ENCODE data around the gene SPATA6.
"Not testable (repeated sequence)": the region's sequence is repeated elsewhere in the genome, so short reads cannot be mapped to it uniquely, and the experiment has no call there.

SPATA6 gene

DNA sequence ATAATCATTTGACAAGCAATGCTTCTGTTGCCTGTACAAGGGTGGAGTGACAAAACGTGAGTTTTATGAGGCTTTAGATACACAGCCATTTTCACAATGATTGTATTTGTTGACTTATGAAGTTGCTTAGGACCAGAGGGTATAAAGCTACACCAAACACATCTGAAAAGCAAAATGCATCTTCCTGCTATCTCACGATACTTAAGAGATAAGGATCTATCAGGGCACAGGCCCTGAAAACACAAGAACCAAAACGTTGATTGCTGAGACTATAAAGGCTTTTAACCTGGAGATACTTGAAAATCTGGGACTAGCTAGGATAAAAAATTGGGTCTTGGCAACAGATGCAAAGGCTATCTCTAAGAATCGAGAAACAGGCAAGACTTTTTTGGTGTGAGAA lies 133.7 kb downstream of the SPATA6 start:
- H3K4me3 ChIP-seq (ENCODE audit: low read length): no peak overlapping the region
- TF ChIP-seq ZNF274 (IDR thresholded peaks at IDR 0.05; ENCODE audit: low read depth, low read length): no peak

DNA sequence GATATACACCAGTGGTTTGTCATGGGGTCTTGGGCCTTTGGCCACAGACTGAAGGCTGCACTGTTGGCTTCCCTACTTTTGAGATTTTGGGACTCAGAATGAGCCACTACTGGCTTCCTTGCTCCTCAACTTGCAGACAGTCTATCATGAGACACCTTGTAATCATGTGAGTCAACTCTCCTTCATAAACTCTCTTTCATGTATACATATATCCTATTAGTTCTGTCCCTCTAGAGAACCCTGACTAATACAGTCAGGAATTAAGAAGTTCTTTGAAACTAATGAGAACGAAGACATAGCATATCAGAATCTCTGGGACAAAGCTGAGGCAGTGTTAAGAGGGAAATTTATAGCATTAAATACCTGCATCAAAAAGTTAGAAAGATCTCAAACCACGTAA lies 138.7 kb downstream of the SPATA6 start:
- TF ChIP-seq ZNF274 (IDR thresholded peaks at IDR 0.05; ENCODE audit: low read depth, low read length): no peak
- H3K4me3 ChIP-seq (ENCODE audit: low read length): no peak overlapping the region

DNA sequence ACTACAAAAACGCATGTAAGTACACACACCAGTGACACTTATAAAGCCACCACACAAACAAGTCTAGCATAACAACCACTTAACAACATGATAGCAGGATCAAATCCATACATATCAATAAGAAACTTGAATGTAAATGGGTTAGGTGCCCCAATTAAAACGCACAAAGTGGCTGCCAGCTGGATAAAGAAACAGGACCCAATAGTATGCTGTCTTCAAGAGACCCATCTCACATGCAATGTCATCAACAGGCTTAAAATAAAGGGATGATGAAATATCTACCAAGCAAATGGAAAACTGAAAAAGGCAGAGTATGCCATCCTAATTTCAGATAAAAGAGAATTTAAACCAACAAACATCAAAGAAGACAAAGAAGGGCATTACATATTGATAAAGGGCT lies 139.9 kb downstream of the SPATA6 start:
- TF ChIP-seq ZNF274 (IDR thresholded peaks at IDR 0.05; ENCODE audit: low read depth, low read length): no peak
- H3K4me3 ChIP-seq (ENCODE audit: low read length): no peak overlapping the region

DNA sequence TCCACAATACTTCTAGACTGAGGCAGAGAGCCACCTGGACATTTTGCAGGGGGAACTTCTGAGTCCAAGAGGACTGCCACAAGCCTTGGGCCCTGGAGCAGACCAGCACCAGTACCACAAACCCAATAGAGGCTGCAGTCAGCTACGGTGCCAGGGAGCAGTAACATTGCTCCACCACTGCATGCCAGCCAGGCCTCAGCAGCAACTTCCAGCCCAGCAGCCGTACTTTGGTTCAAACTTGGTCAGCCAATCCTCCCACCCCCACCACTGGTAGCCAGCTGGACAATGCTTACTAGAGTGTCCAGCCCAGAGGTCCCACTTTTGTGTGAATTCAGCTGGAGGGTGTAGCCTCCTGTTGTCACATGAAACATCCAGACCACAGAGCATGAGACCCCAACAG lies 142.1 kb downstream of the SPATA6 start:
- no peak overlapping the region for H3K4me3 ChIP-seq (ENCODE audit: low read length)
- TF ChIP-seq ZNF274 (IDR thresholded peaks at IDR 0.05; ENCODE audit: low read depth, low read length): no peak

DNA sequence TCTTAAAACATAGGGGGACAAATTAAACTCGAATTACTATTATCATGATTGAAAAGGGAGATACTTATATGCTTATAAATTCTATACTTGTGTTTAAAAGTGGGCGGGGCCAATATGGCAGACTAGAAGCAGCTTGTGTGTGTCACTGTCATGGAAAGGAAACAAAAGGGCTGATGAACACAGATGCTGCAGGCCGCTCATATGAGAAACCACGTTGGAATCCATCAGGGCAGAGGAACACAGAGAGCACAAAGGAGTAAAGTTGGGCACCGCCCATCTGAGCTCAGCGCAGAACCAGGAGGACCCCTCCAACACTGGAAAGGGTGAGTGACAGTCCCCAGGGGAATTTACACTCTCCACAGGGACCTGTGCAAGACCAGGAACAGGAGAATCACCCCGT lies 142.5 kb downstream of the SPATA6 start:
- no peak overlapping the region for H3K4me3 ChIP-seq (ENCODE audit: low read length)
- no peak for TF ChIP-seq ZNF274 (IDR thresholded peaks at IDR 0.05; ENCODE audit: low read depth, low read length)

DNA sequence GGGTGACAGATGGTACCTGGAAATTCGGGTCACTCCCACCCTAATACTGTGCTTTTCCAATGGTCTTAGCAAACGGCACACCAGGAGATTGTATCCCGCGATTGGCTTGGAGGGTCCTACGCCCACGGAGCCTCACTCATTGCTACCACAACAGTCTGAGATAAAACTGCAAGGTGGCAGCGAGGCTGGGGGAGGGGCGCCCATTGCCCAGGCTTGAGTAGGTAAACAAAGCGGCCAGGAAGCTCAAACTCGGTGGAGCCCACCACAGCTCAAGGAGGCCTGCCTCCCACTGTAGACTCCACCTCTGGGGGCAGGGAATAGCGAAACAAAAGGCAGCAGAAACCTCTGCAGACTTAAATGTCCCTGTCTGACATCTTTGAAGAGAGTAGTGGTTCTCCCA lies 160.2 kb downstream of the SPATA6 start:
- H3K4me3 ChIP-seq (ENCODE audit: low read length): not testable (repeated sequence)

DNA sequence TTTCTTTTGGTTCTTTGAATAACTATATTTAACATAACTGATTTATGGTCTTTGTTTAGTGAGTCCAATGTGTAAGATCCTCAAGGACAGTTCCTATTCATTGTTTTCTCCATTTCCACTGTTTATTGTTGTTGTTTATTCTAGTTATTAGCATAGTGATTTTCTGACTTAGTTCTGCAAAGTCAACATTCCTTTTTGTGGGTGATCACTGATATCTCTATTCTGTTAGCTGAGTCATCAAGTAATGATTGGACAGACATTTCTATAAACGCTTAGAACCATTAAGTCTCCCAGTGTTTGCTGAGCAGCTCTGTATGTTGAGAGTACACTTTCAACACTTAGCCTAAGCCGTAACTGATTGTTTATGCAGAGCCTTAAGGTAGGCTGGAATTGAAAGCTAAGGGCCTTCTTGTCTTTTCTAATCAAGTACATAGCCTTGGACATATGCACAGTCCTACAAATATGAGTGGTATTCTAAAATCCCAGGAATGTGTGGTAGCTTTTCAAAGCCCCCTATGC lies 162.4 kb downstream of the SPATA6 start:
- H3K4me3 ChIP-seq (ENCODE audit: low read length): no peak overlapping the region
- no peak for TF ChIP-seq ZNF274 (IDR thresholded peaks at IDR 0.05; ENCODE audit: low read depth, low read length)

DNA sequence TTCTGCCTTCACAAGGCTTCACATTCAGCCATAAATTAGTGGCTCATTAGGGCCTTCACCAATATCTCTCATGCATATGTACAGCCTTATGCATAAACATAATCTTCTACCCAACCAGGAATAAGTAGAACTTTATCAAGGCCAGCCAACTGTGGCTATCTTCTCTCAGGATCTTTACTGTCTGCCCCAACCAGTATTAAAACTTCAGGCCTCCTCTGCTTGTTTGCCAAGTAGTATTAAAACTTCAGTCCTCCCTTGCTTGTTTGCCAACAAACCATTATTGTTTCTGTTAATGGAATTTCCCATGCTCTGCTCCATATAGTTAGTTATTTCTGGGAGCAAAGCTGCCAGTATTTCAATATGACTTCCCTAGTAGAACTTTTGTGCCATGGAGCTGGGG lies 169.4 kb downstream of the SPATA6 start:
- TF ChIP-seq ZNF274 (IDR thresholded peaks at IDR 0.05; ENCODE audit: low read depth, low read length): no peak
- H3K4me3 ChIP-seq (ENCODE audit: low read length): no peak overlapping the region

DNA sequence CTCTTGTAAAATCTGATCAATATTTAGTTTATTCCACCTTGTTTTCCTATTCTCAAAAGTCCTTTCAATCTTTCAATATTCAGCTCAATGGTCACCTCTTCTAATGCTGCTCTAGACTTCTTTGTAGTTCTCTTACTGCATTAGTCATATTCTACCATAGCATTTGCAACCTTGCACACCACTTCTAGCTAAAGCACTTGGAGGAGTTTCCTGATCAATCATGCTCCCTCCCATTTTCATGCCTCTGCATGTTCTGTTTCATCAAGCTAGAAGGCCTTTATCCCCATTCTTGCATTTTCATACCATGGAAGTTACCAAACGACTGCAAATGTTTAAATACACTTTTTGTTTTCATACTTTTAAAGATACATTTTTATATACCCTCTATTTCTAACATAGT lies 177.3 kb downstream of the SPATA6 start:
- TF ChIP-seq ZNF274 (IDR thresholded peaks at IDR 0.05; ENCODE audit: low read depth, low read length): no peak
- no peak overlapping the region for H3K4me3 ChIP-seq (ENCODE audit: low read length)

DNA sequence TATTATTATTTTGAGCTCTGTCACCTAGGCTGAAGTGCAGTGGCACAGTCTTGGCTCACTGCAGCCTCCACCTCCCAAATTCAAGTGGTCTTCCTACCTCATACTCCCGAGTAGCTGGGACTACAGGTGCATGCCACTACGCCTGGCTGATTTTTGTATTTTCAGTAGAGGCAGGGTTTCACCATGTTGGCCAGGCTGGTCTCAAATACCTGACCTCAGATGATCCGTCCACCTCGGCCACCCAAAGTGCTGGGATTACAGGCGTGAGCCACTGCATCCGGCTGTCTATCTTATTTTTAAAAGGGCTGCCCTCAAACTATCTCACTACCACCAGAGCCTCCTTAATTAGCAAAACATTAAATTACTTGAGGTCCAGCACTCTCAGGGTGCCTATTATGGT lies 177.9 kb downstream of the SPATA6 start:
- H3K4me3 ChIP-seq (ENCODE audit: low read length): not testable (repeated sequence)

DNA sequence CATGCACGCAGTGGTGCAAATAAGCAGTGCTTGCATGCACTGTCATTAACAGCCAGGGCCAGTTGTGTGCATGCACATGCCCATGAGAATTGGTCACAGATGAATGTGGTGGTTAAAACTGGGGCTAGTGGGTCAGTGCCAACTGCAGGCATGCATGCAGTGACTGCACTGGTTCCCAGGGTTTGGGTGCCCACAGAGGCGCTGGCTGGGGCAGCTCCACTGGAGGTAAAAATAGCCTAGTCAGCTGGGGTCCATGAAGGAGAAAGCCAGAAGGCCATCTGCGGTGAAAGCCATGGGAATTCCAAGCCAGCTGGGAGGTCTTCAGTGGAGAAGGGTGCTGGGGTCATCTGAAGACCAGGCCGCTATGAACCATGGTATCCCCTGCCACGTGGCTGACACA lies 179.3 kb downstream of the SPATA6 start:
- TF ChIP-seq ZNF274 (IDR thresholded peaks at IDR 0.05; ENCODE audit: low read depth, low read length): no peak
- no peak overlapping the region for H3K4me3 ChIP-seq (ENCODE audit: low read length)

DNA sequence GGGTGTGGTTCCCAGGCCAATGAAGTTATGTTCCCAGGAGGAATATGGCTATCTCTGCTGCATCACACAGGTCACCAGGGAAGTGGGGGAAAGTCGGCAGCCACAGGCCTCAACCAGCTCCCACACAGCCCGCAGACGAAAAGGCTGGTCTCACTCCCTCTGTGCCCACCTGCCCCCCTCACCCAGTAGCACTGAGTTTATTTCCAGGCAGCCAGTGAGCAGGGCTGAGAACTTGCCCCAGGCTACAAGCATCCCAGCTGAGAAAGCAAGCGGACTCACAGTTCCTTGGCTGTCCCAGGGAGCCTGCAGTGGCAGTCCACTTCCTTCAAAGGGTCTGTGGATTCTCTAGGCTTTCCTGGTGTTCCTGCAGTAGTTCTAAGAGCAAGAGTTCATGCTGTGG lies 180.6 kb downstream of the SPATA6 start:
- TF ChIP-seq ZNF274 (IDR thresholded peaks at IDR 0.05; ENCODE audit: low read depth, low read length): no peak
- no peak overlapping the region for H3K4me3 ChIP-seq (ENCODE audit: low read length)

DNA sequence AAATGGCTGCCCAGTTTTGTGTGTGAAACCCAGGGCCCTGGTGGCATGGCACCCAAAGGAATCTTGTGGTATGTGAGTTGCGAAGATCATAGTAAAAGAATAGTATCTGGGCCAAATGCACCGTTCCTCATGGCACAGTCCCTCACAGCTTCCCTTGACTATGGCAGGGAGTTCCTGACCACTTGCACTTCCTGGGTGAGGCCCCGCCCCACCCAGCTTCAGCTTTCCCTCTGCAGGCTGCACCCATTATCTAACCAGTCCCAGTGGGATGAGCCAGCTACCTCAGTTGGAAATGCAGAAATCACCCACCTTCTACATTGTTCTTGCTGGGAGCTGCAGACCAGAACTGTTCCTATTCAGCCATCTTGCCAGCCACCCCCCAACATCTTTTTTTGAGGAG lies 186.5 kb downstream of the SPATA6 start:
- no peak for TF ChIP-seq ZNF274 (IDR thresholded peaks at IDR 0.05; ENCODE audit: low read depth, low read length)

DNA sequence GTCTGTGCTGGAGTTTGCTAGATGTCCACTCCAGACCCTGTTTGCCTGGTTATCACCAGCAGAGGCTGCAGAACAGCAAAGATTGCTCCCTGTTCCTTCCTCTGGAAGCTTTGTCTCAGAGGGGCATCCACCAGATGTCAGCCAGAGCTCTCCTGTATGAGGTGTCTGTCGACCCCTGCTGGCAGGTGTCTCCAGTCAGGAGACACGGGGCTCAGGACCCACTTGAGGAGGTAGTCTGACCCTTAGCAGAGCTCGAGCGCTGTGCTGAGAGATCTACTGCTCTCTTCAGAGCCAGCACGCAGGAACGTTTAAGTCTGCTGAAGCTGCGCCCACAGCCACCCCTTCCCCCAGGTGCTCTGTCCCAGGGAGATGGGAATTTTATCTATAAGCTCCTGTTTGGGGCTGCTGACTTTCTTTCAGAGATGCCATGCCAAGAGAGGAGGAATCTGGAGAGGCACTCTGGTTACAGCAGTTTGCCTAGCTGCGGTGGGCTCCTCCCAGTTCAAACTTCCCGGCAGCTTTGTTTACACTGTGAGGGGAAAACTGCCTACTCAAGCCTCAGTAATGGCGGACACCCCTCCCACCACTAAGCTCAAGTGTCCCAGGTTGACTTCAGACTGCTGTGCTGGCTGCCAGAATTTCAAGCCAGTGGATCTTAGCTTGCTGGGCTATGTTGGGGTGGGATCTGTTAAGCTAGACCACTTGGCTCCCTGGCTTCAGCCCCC lies 187.1 kb downstream of the SPATA6 start:
- not testable (repeated sequence) for H3K4me3 ChIP-seq (ENCODE audit: low read length)

More for the DNA sequence above, 186.5 kb downstream of the SPATA6 start:
- no peak overlapping the region for H3K4me3 ChIP-seq (ENCODE audit: low read length)

DNA sequence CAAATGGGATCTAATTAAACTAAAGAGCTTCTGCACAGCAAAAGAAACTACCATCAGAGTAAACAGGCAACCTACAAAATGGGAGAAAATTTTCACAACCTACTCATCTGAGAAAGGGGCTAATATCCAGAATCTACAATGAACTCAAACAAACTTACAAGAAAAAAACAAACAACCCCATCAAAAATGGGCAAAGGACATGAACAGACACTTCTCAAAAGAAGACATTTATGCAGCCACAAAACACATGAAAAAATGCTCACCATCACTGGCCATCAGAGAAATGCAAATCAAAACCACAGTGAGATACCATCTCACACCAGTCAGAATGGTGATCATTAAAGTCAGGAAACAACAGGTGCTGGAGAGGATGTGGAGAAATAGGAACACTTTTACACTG lies 189.7 kb downstream of the SPATA6 start:
- H3K4me3 ChIP-seq (ENCODE audit: low read length): not testable (repeated sequence)

DNA sequence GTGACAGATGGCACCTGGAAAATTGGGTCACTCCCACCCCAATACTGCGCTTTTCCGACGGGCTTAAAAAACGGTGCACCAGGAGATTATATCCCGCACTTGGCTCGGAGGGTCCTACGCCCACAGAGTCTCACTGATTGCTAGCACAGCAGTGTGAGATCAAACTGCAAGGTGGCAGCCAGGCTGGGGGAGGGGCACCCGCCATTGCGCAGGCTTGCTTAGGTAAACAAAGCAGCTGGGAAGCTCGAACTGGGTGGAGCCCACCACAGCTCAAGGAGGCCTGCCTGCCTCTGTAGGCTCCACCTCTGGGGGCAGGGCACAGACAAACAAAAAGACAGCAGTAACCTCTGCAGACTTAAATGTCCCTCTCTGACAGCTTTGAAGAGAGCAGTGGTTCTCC lies 194.6 kb downstream of the SPATA6 start:
- not testable (repeated sequence) for H3K4me3 ChIP-seq (ENCODE audit: low read length)
